Chondrocyte (in vitro differentiated cells): ENCODE results near the gene PCDH8. TPM values are rescaled to one million over a fixed set of nuclear protein-coding genes. Genes with fewer than 3 reads are reported as not detected.
A peak's percentile ranks its signal among the peaks of the same experiment; 100 is the strongest.

Experiments used
- DNase-seq: peaks from one replicate; pipeline ENCODE4 v3.0.0; 2021; ENCODE audit warnings: mixed read lengths, low spot score
- H3K27ac Mint-ChIP-seq: one replicate; pipeline ENCODE4 v1.8.0; 2021; ENCODE audit warnings: mild to moderate bottlenecking, moderate library complexity, mixed read lengths; ENCODE audit not compliant: unreplicated experiment
- H3K27me3 Mint-ChIP-seq: 2 replicates; pipeline ENCODE4 v1.8.0; 2021; ENCODE audit warnings: low read depth, mixed read lengths
- H3K36me3 Mint-ChIP-seq: 2 replicates; pipeline ENCODE4 v1.8.0; 2021; ENCODE audit warnings: low read depth, mixed read lengths
- H3K4me1 Mint-ChIP-seq: 2 replicates; pipeline ENCODE4 v1.8.0; 2021; ENCODE audit warnings: low read depth, mild to moderate bottlenecking, mixed read lengths
- H3K4me3 Mint-ChIP-seq: one replicate; pipeline ENCODE4 v1.8.0; 2021; ENCODE audit warnings: mild to moderate bottlenecking, moderate library complexity, mixed read lengths; ENCODE audit not compliant: unreplicated experiment
- H3K9me3 Mint-ChIP-seq: 2 replicates; pipeline ENCODE4 v1.8.0; 2021; ENCODE audit warnings: low read depth, mixed read lengths
- total RNA-seq: library from RNA; stranded (reverse); gene quantifications from 3 replicates; pipeline ENCODE4 v1.2.1, GENCODE V29; 2021
- TF ChIP-seq, protein P1 (sequence below): fragments of 200-600 bp; sonication (generic); IDR thresholded peaks from 2 replicates; pipeline ENCODE4 v1.5.0; 2021; ENCODE audit warnings: antibody characterized with exemption, mild to moderate bottlenecking, moderate library complexity

PCDH8 gene
- total RNA-seq, 1 donor from 2014 or later = not detected

DNA sequence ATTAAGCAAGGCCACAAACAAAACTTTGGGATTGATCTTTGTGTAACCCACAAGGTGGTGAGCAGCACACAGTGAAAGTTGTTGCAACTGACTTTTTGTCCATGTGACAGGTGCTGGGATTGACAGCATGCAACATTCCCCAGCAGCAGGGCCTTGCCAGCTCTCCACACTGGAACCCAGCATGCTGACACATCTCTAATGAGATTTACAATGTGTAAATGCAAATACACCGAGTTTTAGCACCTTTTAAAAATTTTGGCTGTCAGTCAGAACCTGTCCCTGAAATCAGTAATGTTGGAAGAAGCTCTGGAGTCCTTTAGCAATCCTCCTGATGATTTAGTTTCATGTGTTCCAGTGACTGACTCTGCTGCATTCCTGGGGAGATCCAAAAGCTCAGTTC lies 16.5 kb upstream of the PCDH8 start:
- H3K36me3 Mint-ChIP-seq = no peaks in the 10 kb centered on the region
- H3K9me3 Mint-ChIP-seq = no peaks in the 10 kb centered on the region
- H3K4me3 Mint-ChIP-seq = no peak overlapping the region

DNA sequence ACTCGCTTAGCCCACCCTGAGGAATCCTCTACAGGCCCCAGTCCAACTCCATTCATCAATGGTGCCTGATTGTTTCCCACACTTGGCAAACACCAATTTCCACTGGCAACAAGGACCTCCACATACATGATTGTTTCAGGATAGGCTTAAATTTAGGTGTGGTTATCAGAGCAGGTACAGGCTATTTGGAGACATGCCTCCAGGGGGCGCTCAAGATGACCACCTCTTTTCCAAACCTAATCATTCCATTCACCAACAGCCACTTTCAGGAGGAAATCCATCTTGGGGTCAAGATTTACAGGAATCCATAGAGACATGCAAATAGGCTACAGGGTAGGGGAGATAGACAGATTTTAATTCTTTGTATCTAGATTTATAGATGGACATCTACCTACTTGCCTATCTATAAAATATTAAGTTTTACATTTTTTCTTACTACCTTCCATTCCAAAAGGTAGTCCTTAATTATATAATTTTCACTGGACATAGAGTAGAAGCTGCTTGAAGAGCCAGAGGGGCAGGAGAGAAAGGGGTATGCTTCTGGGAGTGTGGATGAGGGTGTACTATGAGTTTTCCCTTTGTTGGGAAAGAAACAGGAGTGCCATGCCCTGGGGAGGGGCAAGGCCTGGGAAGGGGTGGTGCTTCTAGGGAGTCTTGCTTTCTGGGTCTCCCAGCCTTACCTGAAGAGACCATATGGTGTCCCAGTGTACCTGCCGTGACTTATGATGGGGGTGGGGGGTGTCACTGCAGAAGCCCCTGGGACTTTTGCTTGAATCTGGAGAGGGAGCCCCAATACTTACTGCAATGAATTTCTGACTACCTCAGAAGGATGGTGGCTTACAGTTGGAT lies 14.1 kb upstream of the PCDH8 start:
- Mint-ChIP-seq H3K36me3 (no peaks in the 10 kb centered on the region), H3K27me3 (peaks cover 5% of the 10 kb centered on the region), H3K9me3 (no peaks in the 10 kb centered on the region), H3K27ac (no peak overlapping the region), H3K4me3 (no peak overlapping the region), H3K4me1 (no peaks in the 10 kb centered on the region)
- TF ChIP-seq, protein P1, sequence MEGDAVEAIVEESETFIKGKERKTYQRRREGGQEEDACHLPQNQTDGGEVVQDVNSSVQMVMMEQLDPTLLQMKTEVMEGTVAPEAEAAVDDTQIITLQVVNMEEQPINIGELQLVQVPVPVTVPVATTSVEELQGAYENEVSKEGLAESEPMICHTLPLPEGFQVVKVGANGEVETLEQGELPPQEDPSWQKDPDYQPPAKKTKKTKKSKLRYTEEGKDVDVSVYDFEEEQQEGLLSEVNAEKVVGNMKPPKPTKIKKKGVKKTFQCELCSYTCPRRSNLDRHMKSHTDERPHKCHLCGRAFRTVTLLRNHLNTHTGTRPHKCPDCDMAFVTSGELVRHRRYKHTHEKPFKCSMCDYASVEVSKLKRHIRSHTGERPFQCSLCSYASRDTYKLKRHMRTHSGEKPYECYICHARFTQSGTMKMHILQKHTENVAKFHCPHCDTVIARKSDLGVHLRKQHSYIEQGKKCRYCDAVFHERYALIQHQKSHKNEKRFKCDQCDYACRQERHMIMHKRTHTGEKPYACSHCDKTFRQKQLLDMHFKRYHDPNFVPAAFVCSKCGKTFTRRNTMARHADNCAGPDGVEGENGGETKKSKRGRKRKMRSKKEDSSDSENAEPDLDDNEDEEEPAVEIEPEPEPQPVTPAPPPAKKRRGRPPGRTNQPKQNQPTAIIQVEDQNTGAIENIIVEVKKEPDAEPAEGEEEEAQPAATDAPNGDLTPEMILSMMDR = peak; percentile 52
- no peak for DNase-seq

More for the DNA sequence above, 16.5 kb upstream of the PCDH8 start:
- TF ChIP-seq, protein P1 = no peak
- no peak for DNase-seq
- Mint-ChIP-seq H3K27me3 (peaks cover 3% of the 10 kb centered on the region), H3K4me1 (no peaks in the 10 kb centered on the region), H3K27ac (no peak overlapping the region)

DNA sequence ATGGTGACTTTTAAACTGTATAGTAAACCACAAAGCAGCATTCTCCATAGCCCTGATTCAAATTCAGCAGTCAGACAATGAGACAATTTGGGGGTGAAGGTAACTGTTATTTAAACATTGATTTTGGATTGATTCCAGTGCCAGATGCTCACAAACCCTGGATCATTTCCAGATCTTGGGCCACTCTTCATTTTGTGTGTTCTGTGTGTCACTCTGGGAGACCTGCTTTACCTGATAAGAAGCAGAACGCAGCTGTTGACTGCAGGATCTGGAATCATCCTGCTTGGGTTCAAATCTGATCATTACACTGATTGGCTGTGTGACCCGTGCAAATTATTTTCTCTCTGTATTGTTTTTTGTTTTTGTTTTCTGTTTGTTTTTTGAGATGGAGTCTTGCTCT lies 4.0 kb upstream of the PCDH8 start:
- TF ChIP-seq, protein P1 = no peak
- H3K27me3 Mint-ChIP-seq = peaks cover 47% of the 10 kb centered on the region
- peaks cover 2% of the 10 kb centered on the region for H3K36me3 Mint-ChIP-seq
- H3K9me3 Mint-ChIP-seq = peaks cover 2% of the 10 kb centered on the region
- H3K4me3 Mint-ChIP-seq = peak overlapping the region; percentile 29
- no peak for DNase-seq
- H3K27ac Mint-ChIP-seq = no peak overlapping the region
- H3K4me1 Mint-ChIP-seq = peaks cover 21% of the 10 kb centered on the region

DNA sequence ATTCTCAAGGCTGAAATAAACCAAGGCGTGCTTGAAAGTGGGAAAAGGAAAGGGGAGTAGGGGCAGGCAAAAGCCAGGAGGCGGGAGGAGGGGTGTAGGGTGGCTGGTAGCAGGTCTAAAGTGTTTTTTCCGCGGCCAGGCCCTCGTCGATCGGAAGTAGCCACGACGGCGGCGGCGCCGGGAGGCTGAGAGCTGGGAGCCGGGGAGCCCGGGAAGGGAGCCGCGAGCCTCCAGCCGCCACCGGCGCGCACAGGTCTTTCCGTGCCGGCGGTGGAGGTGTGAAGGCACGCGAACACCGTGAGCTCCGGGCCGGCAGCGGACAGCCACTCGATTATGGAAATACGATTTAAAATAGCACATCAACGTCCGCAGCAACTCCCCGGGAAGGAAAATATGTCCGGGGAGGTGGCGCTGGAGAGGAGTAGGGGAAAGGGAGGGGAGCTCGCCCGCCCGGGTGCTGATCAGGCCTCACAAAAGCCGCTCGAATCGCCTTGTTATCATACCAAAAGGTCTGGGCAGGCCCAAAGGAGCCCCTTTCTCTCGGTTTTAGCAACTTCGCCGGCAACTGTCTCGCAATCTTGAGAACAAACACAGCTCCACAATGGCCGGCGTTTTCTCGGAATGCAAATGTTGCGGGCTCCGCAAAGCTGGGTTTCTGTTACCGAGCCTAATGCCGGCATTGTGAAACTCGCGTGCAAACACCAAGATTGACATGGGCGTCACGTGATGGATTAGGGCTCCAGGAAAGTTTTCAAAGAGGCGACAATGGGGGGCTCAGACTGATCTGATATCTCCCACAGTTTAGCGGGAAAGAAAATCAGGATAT lies 2.9 kb upstream of the PCDH8 start:
- Mint-ChIP-seq H3K27me3 (peaks cover 44% of the 10 kb centered on the region), H3K4me3 (peak overlapping the region; percentile 78)
- TF ChIP-seq, protein P1 = peak; percentile 14

More for the DNA sequence above, 2.9 kb upstream of the PCDH8 start:
- Mint-ChIP-seq H3K36me3 (peaks cover 2% of the 10 kb centered on the region), H3K9me3 (peaks cover 2% of the 10 kb centered on the region), H3K27ac (peak overlapping the region; percentile 51), H3K4me1 (peaks cover 21% of the 10 kb centered on the region)
- DNase-seq = no peak
